ENCODE measurements around the gene INPP4B. TPM values are rescaled to one million over a fixed set of nuclear protein-coding genes. Genes with fewer than 3 reads are reported as not detected.

The INPP4B gene
- total and polyA plus RNA-seq, 2 donors (not counting 1 experiment from before 2014, with no cell fraction given): 0.03 TPM; not detected in 1

DNA sequence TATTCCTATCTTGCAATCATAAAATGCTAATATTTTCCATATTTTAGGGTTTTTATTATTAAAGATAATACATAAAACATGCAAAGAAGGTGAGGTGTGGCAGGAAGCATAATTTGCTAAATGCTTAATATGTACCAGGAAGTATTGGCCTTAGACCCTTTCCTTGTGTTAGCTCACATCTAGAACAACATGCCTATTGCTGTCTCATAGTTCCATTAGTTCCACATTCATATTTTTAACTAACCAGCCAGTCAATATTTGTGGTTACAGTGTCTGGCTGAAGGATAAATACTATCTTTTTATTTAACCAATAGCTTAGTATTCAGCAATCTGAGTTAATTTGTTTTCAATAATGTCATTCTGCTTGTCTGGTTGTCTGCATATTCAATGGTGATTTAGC, 432.6 kb downstream of the INPP4B start:
- Histone ChIP-seq H3K79me2 (ENCODE audit: control insufficient read depth, insufficient read depth, low read length) (no peaks in the 10 kb centered on the region), H3K27ac (ENCODE audit: low read length in 2 of 2) (no peak overlapping the region), H3K27me3 (replicated peaks in 1 of 4; ENCODE audit: control extremely low read depth in 1 of 4, control insufficient read depth in 3 of 4, insufficient read depth in 4 of 4, low read length in 3 of 4) (no peaks in the 10 kb centered on the region), H3K4me1 (ENCODE audit: control insufficient read depth in 2 of 2, insufficient read depth in 2 of 2, low read length in 2 of 2) (no peaks in the 10 kb centered on the region), H3K4me2 (replicated peaks; ENCODE audit: low read depth, low read length, poor library complexity, severe bottlenecking) (no peak overlapping the region), H2AFZ (ENCODE audit: insufficient read depth, low read depth, low read length, poor library complexity, severe bottlenecking) (no peak overlapping the region), H4K20me1 (ENCODE audit: control insufficient read depth, insufficient read depth, low read length, poor library complexity, severe bottlenecking) (no peaks in the 10 kb centered on the region), H3K9ac (ENCODE audit: low read length) (no peak overlapping the region), H3K4me3 (ENCODE audit: control extremely low read depth in 1 of 5, extremely low read depth in 1 of 5, insufficient read depth in 1 of 5, low read depth in 2 of 5, low read length in 4 of 5) (no peak overlapping the region), H3K36me3 (replicated peaks in 1 of 2; ENCODE audit: control extremely low read depth in 1 of 2, control insufficient read depth in 1 of 2, extremely low read depth in 1 of 2, insufficient read depth in 2 of 2, low read length in 1 of 2) (no peaks in the 10 kb centered on the region), H3K9me3 (ENCODE audit: control extremely low read depth in 1 of 3, control insufficient read depth in 2 of 3, insufficient read depth in 1 of 3, low read length in 2 of 3) (no peaks in the 10 kb centered on the region)
- Mint-ChIP-seq H3K4me3 (no peak overlapping the region), H3K27ac (no peak overlapping the region), H3K9me3 (ENCODE audit: insufficient read depth) (no peaks in the 10 kb centered on the region), H3K27me3 (no peaks in the 10 kb centered on the region), H3K4me1 (no peaks in the 10 kb centered on the region)
- ATAC-seq (ENCODE audit: low read depth) (no peak), DNase-seq (no peak)
- ChIA-PET CTCF (no interaction called here), POLR2A (no interaction called here)
- TF ChIP-seq, protein P1, sequence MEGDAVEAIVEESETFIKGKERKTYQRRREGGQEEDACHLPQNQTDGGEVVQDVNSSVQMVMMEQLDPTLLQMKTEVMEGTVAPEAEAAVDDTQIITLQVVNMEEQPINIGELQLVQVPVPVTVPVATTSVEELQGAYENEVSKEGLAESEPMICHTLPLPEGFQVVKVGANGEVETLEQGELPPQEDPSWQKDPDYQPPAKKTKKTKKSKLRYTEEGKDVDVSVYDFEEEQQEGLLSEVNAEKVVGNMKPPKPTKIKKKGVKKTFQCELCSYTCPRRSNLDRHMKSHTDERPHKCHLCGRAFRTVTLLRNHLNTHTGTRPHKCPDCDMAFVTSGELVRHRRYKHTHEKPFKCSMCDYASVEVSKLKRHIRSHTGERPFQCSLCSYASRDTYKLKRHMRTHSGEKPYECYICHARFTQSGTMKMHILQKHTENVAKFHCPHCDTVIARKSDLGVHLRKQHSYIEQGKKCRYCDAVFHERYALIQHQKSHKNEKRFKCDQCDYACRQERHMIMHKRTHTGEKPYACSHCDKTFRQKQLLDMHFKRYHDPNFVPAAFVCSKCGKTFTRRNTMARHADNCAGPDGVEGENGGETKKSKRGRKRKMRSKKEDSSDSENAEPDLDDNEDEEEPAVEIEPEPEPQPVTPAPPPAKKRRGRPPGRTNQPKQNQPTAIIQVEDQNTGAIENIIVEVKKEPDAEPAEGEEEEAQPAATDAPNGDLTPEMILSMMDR (IDR thresholded peaks at IDR 0.05): no peak
- no peak for TF ChIP-seq EZH2 (IDR thresholded peaks at IDR 0.05; ENCODE audit: borderline replicate concordance, insufficient read depth, low read depth, low read length, poor library complexity, severe bottlenecking)
- intact Hi-C loops (cut with micrococcal nuclease): no loop called here

DNA sequence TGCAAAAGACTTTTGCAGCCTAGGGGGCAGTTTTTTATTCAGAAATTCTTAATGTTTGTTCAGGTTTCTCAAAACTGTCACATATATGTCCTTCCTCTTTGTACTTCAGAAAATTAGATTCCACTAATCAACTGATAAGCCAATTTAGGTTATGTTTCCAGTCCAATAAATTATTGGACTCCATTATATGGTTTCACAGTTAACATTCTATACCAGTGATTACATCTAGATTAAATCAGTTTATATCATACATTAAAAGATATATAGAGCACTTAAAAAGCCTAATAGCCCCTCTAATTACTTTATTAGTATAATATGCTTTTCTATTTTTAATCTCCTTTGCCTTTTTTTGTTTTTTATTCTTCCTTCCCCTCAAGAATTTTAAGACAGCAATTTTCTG, 434.1 kb downstream of the INPP4B start:
- DNase-seq (no peak), ATAC-seq (ENCODE audit: low read depth) (no peak)
- intact Hi-C loops (cut with micrococcal nuclease): no loop called here
- no peak overlapping the region for H3K9ac ChIP-seq (ENCODE audit: low read length)
- CTCF ChIA-PET: no interaction called here
- no peak overlapping the region for H3K27ac ChIP-seq (ENCODE audit: low read length in 2 of 2)
- H3K36me3 ChIP-seq (replicated peaks in 1 of 2; ENCODE audit: control extremely low read depth in 1 of 2, control insufficient read depth in 1 of 2, extremely low read depth in 1 of 2, insufficient read depth in 2 of 2, low read length in 1 of 2): no peaks in the 10 kb centered on the region
- H4K20me1 ChIP-seq (ENCODE audit: control insufficient read depth, insufficient read depth, low read length, poor library complexity, severe bottlenecking): no peaks in the 10 kb centered on the region
- no peaks in the 10 kb centered on the region for H3K9me3 ChIP-seq (ENCODE audit: control extremely low read depth in 1 of 3, control insufficient read depth in 2 of 3, insufficient read depth in 1 of 3, low read length in 2 of 3)
- peaks cover 0 to 3% (median 0%) of the 10 kb centered on the region in 4 experiments for H3K27me3 ChIP-seq (replicated peaks in 1 of 4; ENCODE audit: control extremely low read depth in 1 of 4, control insufficient read depth in 3 of 4, insufficient read depth in 4 of 4, low read length in 3 of 4)
- no peaks in the 10 kb centered on the region for H3K79me2 ChIP-seq (ENCODE audit: control insufficient read depth, insufficient read depth, low read length)
- H3K4me3 ChIP-seq (ENCODE audit: control extremely low read depth in 1 of 5, extremely low read depth in 1 of 5, insufficient read depth in 1 of 5, low read depth in 2 of 5, low read length in 4 of 5): no peak overlapping the region
- POLR2A ChIA-PET: no interaction called here
- no peak overlapping the region for H3K4me2 ChIP-seq (replicated peaks; ENCODE audit: low read depth, low read length, poor library complexity, severe bottlenecking)
- H2AFZ ChIP-seq (ENCODE audit: insufficient read depth, low read depth, low read length, poor library complexity, severe bottlenecking): no peak overlapping the region
- Mint-ChIP-seq H3K27ac (no peak overlapping the region), H3K9me3 (ENCODE audit: insufficient read depth) (no peaks in the 10 kb centered on the region), H3K27me3 (no peaks in the 10 kb centered on the region), H3K4me3 (no peak overlapping the region), H3K4me1 (no peaks in the 10 kb centered on the region)
- H3K4me1 ChIP-seq (ENCODE audit: control insufficient read depth in 2 of 2, insufficient read depth in 2 of 2, low read length in 2 of 2): no peaks in the 10 kb centered on the region
- TF ChIP-seq EZH2 (IDR thresholded peaks at IDR 0.05; ENCODE audit: borderline replicate concordance, insufficient read depth, low read depth, low read length, poor library complexity, severe bottlenecking): no peak
- TF ChIP-seq, protein P1 (IDR thresholded peaks at IDR 0.05): no peak

All from B cell (primary cell).